GM12801 (cell line): Measurements from ENCODE around the gene F8.

Experiments used
- TF ChIP-seq, protein P1 (sequence below): IDR thresholded peaks from one replicate; pipeline ENCODE4 v1.5.1; 2011; ENCODE audit warnings: control low read depth; ENCODE audit not compliant: insufficient read length; ENCODE audit errors: extremely low read depth

F8 gene

DNA sequence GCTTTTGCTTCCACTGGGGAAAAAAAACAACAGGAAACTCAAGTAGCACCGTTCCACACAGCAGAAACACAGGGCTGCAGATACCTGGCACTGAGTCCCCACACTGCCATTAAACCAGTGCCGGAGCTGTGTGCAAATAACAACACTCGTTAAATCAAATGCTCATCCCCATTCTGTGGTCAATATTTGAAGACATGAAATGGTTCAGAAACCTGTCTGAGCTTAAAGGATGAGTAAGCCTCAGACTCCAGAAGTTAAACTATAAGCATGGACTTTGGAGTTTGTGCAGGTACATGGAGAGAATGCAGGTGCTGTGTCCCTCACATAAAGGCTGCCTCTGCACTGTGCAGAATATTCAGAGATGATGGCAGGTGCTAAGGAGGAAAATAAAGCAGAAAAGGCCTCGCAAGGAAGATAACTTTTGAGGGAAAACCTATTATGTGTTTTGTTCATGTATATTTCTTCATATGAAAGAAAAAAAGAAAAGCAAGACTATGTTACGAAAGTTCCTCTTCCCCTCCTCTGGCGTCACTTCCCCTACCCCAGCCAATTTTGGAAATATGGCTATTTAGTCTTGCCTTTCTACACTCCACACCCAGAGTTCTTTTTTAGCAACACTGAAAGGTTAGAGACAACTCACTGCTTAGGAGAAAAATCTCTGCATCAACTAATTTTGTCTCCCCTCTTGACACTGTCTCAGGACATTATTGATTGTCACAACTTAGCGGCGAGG lies 221.9 kb downstream of the F8 start:
- TF ChIP-seq, protein P1, sequence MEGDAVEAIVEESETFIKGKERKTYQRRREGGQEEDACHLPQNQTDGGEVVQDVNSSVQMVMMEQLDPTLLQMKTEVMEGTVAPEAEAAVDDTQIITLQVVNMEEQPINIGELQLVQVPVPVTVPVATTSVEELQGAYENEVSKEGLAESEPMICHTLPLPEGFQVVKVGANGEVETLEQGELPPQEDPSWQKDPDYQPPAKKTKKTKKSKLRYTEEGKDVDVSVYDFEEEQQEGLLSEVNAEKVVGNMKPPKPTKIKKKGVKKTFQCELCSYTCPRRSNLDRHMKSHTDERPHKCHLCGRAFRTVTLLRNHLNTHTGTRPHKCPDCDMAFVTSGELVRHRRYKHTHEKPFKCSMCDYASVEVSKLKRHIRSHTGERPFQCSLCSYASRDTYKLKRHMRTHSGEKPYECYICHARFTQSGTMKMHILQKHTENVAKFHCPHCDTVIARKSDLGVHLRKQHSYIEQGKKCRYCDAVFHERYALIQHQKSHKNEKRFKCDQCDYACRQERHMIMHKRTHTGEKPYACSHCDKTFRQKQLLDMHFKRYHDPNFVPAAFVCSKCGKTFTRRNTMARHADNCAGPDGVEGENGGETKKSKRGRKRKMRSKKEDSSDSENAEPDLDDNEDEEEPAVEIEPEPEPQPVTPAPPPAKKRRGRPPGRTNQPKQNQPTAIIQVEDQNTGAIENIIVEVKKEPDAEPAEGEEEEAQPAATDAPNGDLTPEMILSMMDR = no peak

DNA sequence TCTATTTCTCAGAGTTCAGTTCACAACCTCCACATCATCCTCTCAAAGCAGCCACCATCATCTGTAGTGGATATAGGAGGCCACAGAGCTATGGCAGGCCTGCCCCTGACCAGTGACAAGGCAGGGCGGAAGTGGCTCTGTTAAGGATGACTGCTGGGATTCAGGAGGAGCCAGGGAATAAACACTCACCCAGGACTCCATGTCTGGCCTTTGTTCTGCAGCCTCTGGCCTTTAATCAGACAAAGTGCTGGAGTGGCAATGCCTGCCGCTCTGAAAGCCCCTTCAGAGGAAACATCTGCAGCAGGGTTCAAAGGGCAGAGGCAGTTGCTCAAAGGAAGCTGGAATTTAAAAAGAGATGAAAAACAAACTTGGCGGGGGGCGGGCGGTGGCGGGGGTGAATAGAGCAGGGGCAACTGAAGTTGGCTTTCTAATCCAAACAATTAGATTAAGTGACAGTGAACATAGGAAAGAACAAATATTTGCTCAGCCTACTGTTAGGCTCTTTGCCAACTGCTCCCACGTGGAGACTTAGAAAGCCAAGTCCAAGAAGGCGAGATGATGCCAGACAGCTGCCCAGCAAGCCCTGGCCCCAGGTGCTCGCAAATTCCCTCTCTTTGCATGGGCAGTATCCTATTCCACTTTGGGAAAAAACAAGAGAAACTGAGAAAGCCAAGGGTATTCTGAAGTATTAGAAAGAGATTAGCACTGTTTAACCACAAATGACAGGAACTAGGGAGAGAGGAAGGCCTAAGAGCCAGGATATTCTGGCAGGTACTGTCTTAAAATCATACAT lies 222.8 kb downstream of the F8 start:
- TF ChIP-seq, protein P1 = no peak

DNA sequence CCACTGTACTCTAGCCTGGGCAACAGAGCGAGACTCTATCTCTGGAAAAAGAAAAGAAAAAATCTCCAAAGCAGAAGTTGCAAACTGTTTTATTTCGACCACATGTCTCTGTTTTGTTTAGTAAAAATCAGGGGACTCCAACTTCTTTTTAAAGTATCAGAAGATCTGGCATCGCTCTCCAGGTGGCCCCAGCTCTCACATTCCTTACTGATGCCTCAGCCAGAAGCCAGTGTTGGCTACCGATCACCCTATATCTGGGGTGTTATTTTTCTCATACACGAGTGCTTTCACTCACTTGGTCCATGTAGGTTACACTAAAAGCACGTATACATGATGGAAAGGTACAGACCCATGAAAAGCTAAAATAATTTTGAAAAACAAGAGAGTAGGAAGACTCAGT lies 225.5 kb downstream of the F8 start:
- TF ChIP-seq, protein P1 = no peak

DNA sequence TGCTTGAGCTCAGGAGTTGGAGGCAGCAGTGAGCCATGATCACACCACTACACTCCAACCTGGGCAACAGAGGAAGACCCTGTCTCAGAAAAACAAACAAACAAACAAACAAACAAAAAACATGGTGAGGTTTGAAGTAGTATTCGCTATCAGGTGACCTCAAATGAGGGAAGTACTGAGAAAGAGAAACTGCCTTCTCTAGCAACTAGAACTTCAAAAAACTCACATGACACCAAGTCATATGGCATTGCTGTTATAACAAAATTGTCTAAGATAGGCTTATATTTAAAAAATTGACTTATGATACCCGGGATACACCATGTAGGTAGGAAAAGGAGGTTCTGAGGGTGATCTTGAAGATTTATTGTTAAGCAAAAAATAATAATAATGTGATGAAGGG lies 227.5 kb downstream of the F8 start:
- TF ChIP-seq, protein P1 = no peak

DNA sequence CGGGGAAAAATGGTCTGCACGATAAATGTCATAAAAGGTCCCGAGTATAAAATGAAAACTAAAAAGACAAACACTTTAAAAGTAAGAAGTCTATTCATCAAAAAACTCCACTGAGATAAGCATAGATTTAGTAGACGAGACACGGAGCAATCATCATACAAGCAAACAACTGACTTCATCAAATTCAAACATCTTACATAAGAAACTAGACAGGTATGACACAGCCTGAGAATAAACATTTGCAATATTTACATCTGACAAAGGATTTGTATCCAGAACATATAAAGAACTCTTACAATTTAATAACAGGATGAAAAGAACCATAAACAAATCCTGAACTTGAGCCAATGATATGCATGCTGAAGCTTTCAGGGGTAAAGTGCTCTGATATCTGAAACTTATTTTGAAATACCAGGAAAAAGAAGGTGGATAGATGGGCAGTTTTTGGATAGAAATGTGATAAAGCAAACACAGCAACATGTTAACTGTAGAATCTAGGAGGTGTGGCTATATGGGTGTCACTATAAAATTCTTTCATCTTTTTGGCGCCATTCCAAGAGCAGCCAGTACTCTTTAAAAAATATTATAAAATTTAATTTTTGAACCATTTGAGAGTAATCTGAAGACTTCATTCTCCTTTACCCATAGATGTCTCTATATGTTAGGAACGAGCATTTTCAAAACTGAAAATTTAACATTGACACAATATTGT lies 229.3 kb downstream of the F8 start:
- TF ChIP-seq, protein P1 = no peak

DNA sequence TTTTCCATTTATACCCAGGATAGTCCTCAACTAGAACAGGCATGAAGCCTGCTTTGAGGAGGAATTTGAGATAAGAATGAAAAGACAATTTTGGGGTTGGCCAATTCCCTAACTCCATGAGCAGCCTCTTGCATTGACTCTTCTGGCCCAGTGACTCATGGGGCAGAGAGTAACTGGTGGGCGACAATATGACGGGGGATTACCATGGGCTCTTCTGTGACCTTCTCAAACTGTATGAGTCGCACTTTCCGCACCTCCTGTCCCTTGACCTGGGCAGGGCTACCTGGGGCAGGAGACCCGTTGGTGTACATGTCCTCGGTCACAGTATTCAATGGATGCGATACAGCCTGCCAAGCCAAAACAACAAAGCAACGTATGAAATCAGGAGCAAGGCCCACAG lies 230.6 kb downstream of the F8 start:
- TF ChIP-seq, protein P1 = no peak

DNA sequence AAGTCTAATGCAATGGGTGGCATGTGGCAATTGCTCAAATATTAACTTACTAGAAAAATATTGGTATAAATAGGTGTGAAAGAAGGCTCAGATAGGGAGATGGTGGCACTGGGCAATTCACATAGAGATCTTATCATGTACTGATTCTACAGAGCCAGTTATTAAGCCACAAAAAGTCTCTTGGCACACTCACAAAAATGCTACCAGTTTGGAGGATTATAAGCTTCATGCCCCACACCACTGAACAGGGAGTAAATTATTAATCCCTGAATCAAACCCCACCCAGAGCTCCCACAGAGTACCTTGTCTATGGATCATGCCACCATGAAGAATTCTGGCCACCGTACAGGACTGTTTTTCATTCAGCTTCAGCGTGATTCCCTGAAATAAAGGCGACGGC lies 231.1 kb downstream of the F8 start:
- TF ChIP-seq, protein P1 = no peak
